Dendritic cell treated with granulocyte-macrophage colony-stimulating factor and Interleukin-4, amounts not matched to agents 40 ng/mL and 50 ng/mL, for 4 days (primary cell): Measurements from ENCODE around the gene KIF6.
A peak's percentile ranks its signal among the peaks of the same experiment; 100 is the strongest.

Source experiments
- H3K27ac Mint-ChIP-seq: one replicate; pipeline ENCODE4 v1.8.0; 2022; ENCODE audit warnings: mild to moderate bottlenecking, mixed read lengths
- H3K27me3 Mint-ChIP-seq: one replicate; pipeline ENCODE4 v1.8.0; 2022; ENCODE audit warnings: mild to moderate bottlenecking, mixed read lengths
- H3K36me3 Mint-ChIP-seq: one replicate; pipeline ENCODE4 v1.8.0; 2022; ENCODE audit warnings: low read depth, mixed read lengths
- H3K4me1 Mint-ChIP-seq: one replicate; pipeline ENCODE4 v1.8.0; 2022; ENCODE audit warnings: low read depth, mixed read lengths
- H3K4me3 Mint-ChIP-seq: one replicate; pipeline ENCODE4 v1.8.0; 2022; ENCODE audit warnings: mild to moderate bottlenecking, moderate library complexity, mixed read lengths
- H3K9me3 Mint-ChIP-seq: one replicate; pipeline ENCODE4 v1.8.0; 2022; ENCODE audit warnings: mixed read lengths
- intact Hi-C: fragments of 100-400 bp; cut with micrococcal nuclease; formaldehyde crosslinking; loops from one replicate; pipeline ENCODE4 v1.15.0; 2022

KIF6 gene

GRCh38 chr6:39341937-39342336, 383.3 kb downstream of the KIF6 start:
- intact Hi-C loops, result no loop called here

GRCh38 chr6:39341352-39341751, 383.9 kb downstream of the KIF6 start:
- H3K9me3 Mint-ChIP-seq, result no peaks in the 10 kb centered on the region
- no peak overlapping the region for H3K4me3 Mint-ChIP-seq
- H3K4me1 Mint-ChIP-seq, result peaks cover 12% of the 10 kb centered on the region
- H3K27me3 Mint-ChIP-seq, result peaks cover 41% of the 10 kb centered on the region
- no peaks in the 10 kb centered on the region for H3K36me3 Mint-ChIP-seq
- no peak overlapping the region for H3K27ac Mint-ChIP-seq
- intact Hi-C loops, result no loop called here

More at GRCh38 chr6:39341937-39342336, 383.3 kb downstream of the KIF6 start:
- Mint-ChIP-seq H3K4me3 (no peak overlapping the region), H3K4me1 (peaks cover 12% of the 10 kb centered on the region), H3K27ac (no peak overlapping the region), H3K27me3 (peaks cover 35% of the 10 kb centered on the region), H3K9me3 (no peaks in the 10 kb centered on the region), H3K36me3 (no peaks in the 10 kb centered on the region)

- Mint-ChIP-seq H3K27me3 (peaks cover 52% of the 10 kb centered on the region), H3K36me3 (no peaks in the 10 kb centered on the region), H3K4me1 (peaks cover 8% of the 10 kb centered on the region), H3K27ac (peak overlapping the region; percentile 71), H3K9me3 (no peaks in the 10 kb centered on the region), H3K4me3 (no peak overlapping the region)
- intact Hi-C loops, result no loop called here
Measured at GRCh38 chr6:39339868-39340550, 385.2 kb downstream of the KIF6 start.

GRCh38 chr6:39339096-39339867, 385.9 kb downstream of the KIF6 start:
- intact Hi-C loops, result no loop called here

GRCh38 chr6:39338397-39338796, 386.8 kb downstream of the KIF6 start:
- no peaks in the 10 kb centered on the region for H3K9me3 Mint-ChIP-seq
- intact Hi-C loops, result no loop called here
- no peaks in the 10 kb centered on the region for H3K4me1 Mint-ChIP-seq
- H3K36me3 Mint-ChIP-seq, result no peaks in the 10 kb centered on the region
- H3K27ac Mint-ChIP-seq, result peak overlapping the region; percentile 68
- no peak overlapping the region for H3K4me3 Mint-ChIP-seq
- peaks cover 64% of the 10 kb centered on the region for H3K27me3 Mint-ChIP-seq

More at GRCh38 chr6:39339096-39339867, 385.9 kb downstream of the KIF6 start:
- no peak overlapping the region for H3K4me3 Mint-ChIP-seq
- peak overlapping the region; percentile 71 for H3K27ac Mint-ChIP-seq
- peaks cover 56% of the 10 kb centered on the region for H3K27me3 Mint-ChIP-seq
- H3K4me1 Mint-ChIP-seq, result peaks cover under 1% of the 10 kb centered on the region
- H3K36me3 Mint-ChIP-seq, result no peaks in the 10 kb centered on the region
- no peaks in the 10 kb centered on the region for H3K9me3 Mint-ChIP-seq

- Mint-ChIP-seq H3K27me3 (peaks cover 84% of the 10 kb centered on the region), H3K4me3 (no peak overlapping the region), H3K36me3 (no peaks in the 10 kb centered on the region), H3K27ac (peak overlapping the region; percentile 15), H3K9me3 (no peaks in the 10 kb centered on the region), H3K4me1 (peaks cover 11% of the 10 kb centered on the region)
- intact Hi-C loops, result no loop called here
Measured at GRCh38 chr6:39335780-39336545, 389.2 kb downstream of the KIF6 start.

GRCh38 chr6:39333644-39334438, 391.4 kb downstream of the KIF6 start:
- H3K4me1 Mint-ChIP-seq, result peaks cover 30% of the 10 kb centered on the region
- H3K27me3 Mint-ChIP-seq, result peaks cover 71% of the 10 kb centered on the region
- intact Hi-C loops, result no loop called here
- no peak overlapping the region for H3K27ac Mint-ChIP-seq
- no peaks in the 10 kb centered on the region for H3K9me3 Mint-ChIP-seq
- H3K36me3 Mint-ChIP-seq, result no peaks in the 10 kb centered on the region
- no peak overlapping the region for H3K4me3 Mint-ChIP-seq

GRCh38 chr6:39330476-39330875, 394.7 kb downstream of the KIF6 start:
- peak overlapping the region; percentile 64 for H3K4me3 Mint-ChIP-seq

GRCh38 chr6:39330057-39330456, 395.2 kb downstream of the KIF6 start:
- Mint-ChIP-seq H3K4me3 (peak overlapping the region; percentile 64), H3K27ac (peak overlapping the region; percentile 98), H3K4me1 (peaks cover 40% of the 10 kb centered on the region), H3K27me3 (peaks cover 67% of the 10 kb centered on the region), H3K36me3 (no peaks in the 10 kb centered on the region), H3K9me3 (no peaks in the 10 kb centered on the region)
- intact Hi-C loops, result no loop called here

More at GRCh38 chr6:39330476-39330875, 394.7 kb downstream of the KIF6 start:
- intact Hi-C loops, result no loop called here
- H3K9me3 Mint-ChIP-seq, result no peaks in the 10 kb centered on the region
- peak overlapping the region; percentile 98 for H3K27ac Mint-ChIP-seq
- peaks cover 40% of the 10 kb centered on the region for H3K4me1 Mint-ChIP-seq
- peaks cover 67% of the 10 kb centered on the region for H3K27me3 Mint-ChIP-seq
- H3K36me3 Mint-ChIP-seq, result no peaks in the 10 kb centered on the region

GRCh38 chr6:39328066-39328465, 397.1 kb downstream of the KIF6 start:
- peaks cover 40% of the 10 kb centered on the region for H3K4me1 Mint-ChIP-seq
- intact Hi-C loops, result no loop called here
- no peaks in the 10 kb centered on the region for H3K36me3 Mint-ChIP-seq
- H3K27me3 Mint-ChIP-seq, result peaks cover 64% of the 10 kb centered on the region
- no peak overlapping the region for H3K4me3 Mint-ChIP-seq
- H3K27ac Mint-ChIP-seq, result peak overlapping the region; percentile 43
- no peaks in the 10 kb centered on the region for H3K9me3 Mint-ChIP-seq

GRCh38 chr6:39327507-39327906, 397.7 kb downstream of the KIF6 start:
- Mint-ChIP-seq H3K27ac (peak overlapping the region; percentile 50), H3K9me3 (no peaks in the 10 kb centered on the region), H3K36me3 (no peaks in the 10 kb centered on the region), H3K4me1 (peaks cover 39% of the 10 kb centered on the region), H3K27me3 (peaks cover 61% of the 10 kb centered on the region), H3K4me3 (no peak overlapping the region)
- intact Hi-C loops, result no loop called here

- Mint-ChIP-seq H3K4me1 (peaks cover 55% of the 10 kb centered on the region), H3K27ac (no peak within 1 kb of the TSS), H3K9me3 (no peaks in the 10 kb centered on the region), H3K36me3 (no peaks in the 10 kb centered on the region), H3K27me3 (peaks cover 83% of the 10 kb centered on the region), H3K4me3 (peak within 1 kb of the TSS; percentile 10)
- intact Hi-C loops, result no loop called here
Measured at GRCh38 chr6:39322306-39322850, 402.8 kb downstream of the KIF6 start, which contains the start of gene KCNK16. TSS of gene KCNK16 (minus strand) at chr6:39322702. CDS start at chr6:39322540, 162 bp downstream.

- peaks cover 83% of the 10 kb centered on the region for H3K27me3 Mint-ChIP-seq
- H3K4me1 Mint-ChIP-seq, result peaks cover 52% of the 10 kb centered on the region
- no peaks in the 10 kb centered on the region for H3K9me3 Mint-ChIP-seq
- H3K36me3 Mint-ChIP-seq, result no peaks in the 10 kb centered on the region
- no peak overlapping the region for H3K4me3 Mint-ChIP-seq
- H3K27ac Mint-ChIP-seq, result no peak overlapping the region
- intact Hi-C loops, result no loop called here
Measured at GRCh38 chr6:39321761-39322160, 403.4 kb downstream of the KIF6 start.
